ENCODE measurements around the gene ZFAND5.

Gene ZFAND5, protein sequence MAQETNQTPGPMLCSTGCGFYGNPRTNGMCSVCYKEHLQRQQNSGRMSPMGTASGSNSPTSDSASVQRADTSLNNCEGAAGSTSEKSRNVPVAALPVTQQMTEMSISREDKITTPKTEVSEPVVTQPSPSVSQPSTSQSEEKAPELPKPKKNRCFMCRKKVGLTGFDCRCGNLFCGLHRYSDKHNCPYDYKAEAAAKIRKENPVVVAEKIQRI

DNA sequence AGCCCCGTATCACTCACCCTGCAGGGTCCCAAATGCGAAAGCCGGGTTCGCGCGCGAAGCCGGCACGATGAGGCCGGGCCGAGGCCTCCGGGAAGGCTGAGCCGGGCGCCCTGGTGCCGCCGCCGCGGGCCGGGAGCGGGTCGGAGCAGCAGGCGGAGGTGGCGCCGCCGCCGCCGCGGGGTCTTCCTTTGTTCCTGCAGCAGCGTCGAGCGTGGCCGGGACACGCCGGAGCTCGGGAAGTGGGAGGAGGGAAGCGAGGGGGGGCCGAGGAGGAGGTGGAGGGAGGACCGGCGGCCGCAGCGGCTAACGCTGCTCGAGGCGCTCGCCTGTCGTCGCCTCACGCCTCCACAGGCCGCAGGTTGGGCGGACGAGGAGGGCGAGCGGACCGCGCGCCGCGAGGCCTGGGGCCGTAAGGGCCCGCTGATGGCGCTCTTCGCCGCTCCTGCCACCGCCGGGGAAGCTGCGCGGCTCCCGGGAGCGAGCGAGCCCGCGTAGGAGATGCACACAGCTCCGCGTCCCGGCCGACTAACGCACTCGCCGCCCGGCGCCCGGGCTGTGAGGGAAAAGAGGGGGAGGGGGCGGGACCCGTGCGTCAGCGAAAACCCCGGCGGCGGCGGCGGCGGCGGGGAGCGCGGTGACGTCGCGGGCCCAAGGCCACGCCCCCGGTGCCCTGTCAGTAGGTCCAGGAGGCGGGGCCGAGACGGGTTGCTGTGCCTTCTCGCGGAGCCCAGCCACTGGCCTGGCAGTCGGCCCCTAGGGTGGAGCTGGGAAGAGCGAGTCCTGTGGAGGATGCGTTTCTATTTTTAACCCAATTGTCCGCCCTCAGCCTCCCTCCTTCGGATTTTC is at the start of gene ZFAND5:
TSS of gene ZFAND5 (minus strand) at position 530 of the 846 bp plus-strand sequence. CDS start 4,430 bp downstream, outside the sequence.
- DNase-seq = peak; percentile 93

DNA sequence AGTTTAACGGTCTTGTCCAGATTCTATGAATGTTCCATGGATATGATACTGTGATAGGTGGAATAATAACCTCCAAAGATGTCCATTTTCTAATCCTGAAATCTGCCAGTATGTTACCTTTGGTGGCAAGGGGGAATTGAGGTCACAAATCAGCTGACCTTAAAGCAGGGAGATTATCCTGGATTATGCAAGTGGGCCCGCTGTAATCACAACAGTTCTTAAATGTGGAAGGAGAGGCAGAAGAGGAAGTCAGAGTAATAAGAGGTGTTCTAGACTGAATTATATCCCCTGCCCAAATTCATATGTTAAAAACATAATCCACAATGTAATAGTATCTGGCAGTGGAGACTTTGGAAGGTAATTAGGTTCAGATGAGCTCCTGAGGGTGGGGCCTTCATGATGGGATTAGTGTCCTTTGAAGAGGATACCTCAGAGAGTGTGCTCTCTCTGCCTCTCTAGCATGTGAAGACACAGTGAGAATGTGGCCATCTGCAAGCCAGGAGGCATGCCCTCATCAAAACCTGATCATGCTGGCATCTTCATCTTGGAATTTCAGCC is 47.6 kb upstream of the ZFAND5 start:
- no peak for DNase-seq

DNA sequence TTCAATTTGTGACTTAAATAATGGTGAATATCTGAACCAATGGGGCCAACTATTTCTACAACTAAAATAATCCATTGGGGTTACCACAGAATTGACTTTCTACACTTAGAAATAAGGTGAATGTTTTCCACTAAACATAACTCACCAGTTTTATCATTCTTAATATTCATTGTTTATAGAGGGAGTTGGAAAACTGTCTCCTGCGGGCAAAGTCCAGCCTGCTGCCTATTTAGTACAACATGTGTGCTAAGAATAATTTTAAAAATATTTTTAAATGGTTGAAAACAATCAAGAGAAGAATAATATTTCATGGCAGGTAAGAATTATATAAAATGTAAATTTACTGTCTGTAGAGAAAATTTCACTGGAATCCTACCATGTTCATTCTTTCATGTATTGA is 45.2 kb upstream of the ZFAND5 start:
- no peak for DNase-seq

DNA sequence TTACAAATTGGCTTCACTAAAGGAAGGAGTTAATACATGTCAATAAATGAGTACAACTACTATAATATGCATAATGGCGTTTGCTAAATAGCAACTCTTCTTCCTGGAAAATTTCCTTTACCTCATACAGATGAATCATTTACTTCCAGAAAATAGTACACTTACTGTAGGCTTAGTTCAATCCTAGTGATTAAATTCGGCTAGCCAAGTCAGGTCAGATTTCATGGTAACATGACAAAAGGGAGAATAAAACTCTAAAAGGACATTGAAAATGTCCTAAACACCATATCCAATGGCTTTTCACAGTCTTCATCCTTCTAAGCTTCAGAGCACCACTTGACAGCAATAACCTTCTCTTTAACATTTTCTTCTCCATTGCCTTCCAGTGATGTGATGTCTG is 42.1 kb upstream of the ZFAND5 start:
- DNase-seq = no peak

DNA sequence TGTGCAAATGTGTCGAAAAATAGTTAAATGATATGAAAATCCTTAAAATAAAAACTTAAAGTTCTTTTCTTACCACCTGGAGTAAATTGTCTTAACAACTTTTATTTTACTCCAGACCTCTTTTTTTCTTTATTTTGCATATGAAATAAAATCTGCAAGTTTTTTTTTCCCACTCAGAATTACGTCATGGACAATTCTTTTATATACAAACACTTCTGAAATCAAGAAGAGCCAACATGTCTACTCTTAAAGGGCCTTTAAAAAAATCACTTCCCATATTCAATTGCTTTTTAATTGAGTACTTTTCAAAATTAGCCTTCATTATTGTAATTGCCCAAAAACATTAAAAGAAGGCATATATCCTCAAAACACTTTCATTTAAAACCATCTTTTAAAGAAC is 37.7 kb upstream of the ZFAND5 start:
- DNase-seq = no peak

DNA sequence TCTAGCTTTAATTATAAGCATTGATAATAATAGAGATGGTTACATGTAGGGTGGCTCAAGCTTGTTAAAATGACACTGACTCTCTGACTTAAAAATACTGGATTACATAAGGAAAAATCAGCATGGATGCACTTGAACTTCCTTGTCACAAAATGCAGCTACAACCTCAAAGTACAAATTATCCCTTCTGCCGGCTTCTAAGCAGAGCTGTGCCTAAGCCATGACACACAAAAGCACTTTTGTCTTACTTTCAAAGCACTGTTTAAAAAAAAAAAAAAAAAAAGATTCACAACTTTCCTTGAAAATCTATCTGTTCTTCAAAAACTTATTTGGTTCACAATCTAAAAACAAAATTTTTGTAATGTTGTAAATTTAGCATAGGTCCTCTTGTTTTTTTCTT is 36.4 kb upstream of the ZFAND5 start:
- DNase-seq = no peak

DNA sequence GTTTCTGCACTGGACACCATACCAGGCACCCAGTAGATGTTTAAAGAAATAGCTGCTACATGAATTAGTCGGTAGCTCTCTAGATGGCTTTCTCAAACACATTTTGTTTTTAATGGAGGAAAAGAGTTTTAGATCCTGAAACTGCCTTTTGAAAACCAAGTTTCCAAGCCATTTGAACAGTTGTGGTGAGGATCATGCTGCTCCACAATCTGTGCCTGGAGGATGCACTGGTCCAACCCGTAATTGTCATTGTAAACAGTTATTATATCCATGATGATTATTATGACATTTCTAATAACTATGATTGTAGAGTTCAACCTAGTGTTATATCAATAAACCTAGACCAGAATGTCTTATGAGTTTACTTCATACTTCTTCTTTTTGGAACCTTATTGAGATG is 35.9 kb upstream of the ZFAND5 start:
- no peak for DNase-seq

DNA sequence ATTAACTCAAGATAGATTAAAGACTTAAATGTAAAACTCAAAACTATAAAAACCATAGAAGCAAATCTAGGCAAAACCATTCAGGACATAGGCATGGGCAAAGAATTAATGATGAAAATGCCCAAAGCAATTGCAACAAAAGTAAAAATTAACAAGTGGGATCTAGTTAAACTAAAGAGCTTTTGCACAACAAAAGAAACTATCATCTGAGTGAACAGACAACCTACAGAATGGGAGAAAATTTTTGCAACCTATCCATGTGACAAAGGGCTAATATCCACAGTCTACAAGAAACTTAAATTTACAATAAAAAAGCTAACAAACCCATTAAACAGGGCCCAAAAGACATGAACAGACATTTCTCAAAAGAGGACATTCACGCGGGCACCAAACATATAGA is 34.4 kb upstream of the ZFAND5 start:
- DNase-seq = no peak

DNA sequence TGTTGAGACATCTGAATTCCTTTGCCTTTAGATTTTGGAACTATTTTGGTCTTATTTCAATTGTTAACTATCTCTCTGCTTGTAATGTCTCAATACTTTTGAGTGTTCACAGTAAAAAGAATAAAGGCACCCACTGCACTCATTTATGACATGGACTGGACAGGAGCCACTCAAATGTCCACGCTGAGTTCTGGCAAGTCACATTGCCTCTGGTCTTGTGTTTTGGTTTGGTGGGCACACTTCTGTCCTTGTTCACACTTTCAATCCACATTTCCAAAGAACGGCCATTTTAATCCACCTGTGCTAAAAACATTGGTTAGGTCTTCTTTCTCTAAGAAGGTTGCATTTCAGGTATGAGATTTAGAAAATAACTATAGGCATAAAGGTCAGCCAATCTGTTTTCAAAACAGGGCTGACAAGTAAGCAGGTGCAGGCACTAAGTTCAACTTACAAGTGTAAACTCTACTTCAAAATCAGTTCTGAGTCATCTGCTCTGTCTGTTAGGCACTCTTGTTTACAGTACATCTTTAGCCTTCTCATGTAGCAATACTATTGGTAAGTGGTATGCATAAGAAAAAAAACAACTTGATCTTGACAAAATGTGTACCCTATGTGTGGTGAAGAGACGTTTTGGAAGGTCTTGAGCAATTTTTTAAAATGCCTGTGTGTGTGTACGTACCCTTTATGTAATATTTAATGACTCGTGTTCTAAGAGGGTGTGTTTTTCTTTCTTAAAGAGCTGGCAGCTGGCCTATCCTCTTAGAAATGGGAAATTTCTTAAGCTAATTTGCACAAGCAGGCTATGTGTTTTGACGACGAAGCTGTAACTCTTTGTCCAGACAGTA is 31.5 kb upstream of the ZFAND5 start:
- DNase-seq = no peak

DNA sequence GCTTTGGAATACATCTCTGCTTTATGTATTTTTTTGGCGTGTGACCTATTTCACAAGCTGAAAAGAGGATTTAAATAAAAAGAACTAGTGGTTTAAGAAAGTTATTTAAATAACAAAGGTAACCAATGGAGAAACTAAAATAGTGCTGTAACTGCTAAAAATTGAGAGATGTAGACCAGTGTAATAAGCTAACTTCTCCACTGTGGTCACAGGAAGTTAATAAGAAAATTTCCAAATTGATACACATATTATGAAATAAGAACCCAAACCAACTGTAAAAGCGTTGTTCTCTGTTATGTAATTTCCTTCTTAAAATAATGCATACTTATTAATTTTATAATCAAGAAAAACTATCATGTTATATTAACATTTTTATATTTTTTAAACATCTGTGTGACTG is 29.1 kb upstream of the ZFAND5 start:
- no peak for DNase-seq

DNA sequence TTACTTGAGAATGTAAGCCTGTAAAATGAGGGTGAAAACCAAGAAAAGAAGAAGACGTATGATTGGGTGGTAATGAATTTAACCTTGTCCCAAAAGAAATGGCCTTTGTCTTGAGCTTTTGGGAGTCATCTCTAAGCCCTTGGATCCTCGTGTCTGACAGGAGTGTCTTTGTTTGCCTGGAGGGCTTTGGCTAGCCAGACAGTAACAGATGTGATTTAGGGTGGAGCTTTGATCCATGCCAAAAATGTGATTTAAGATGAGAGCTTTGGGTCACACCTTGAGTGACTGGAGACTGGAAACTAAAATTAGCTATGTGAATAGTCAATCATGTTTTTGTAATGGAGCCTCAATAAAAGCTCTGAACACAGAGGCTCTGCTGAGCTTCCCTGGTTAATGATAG is 25.9 kb upstream of the ZFAND5 start:
- no peak for DNase-seq

DNA sequence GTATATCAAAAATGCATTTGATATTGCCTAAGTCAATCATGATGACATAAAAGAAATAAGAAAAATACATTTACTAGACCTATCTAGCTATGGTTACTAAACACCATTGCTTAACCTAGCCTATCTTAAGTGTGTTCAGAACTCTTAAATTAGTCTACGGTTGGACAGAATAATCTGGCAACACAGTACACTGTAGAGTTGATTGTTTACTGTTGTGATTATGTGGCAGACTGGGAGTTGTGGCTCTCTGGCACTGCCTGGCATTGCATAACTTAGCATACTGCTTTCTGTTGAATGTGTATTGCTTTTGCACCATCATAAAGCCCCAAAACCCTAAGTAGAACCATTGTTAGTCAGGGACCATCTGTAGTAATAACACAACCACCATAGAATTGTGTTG is 21.2 kb upstream of the ZFAND5 start:
- DNase-seq = no peak

DNA sequence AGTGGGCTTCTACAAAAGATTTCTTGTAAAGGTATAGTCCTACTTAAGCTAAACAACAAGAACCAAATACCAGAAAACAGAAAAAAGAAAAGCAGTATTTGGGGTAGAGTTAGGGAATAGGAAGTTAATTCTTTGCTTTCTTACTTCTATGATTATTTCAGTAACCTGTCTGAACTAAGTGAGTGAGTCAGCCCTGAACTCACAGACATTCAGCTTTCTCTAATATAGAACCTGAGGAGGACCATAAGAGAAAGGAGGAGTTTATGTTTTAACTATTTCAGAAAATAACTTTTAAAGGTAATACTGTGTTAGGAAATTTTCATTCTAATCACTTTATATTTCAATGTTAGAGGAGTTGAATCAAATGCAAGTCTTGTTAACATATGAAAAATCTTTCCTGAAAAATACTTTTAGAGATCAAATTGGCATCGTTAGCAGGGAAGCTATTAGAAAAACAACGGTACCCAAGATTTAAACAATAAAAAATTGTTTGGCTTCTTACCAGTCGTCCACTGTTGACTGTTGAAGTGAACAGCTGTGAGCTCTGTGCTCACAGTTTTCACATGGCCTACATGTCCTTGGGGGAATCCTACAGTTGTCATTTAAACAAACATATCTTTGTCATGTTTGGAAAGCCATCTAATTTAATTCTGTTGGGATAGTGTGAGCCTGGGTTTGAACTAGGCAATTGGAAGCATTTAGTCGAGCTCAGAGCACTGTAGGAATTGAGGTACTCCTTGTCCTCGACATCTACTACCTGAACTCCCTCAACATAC is 19.9 kb upstream of the ZFAND5 start:
- no peak for DNase-seq

DNA sequence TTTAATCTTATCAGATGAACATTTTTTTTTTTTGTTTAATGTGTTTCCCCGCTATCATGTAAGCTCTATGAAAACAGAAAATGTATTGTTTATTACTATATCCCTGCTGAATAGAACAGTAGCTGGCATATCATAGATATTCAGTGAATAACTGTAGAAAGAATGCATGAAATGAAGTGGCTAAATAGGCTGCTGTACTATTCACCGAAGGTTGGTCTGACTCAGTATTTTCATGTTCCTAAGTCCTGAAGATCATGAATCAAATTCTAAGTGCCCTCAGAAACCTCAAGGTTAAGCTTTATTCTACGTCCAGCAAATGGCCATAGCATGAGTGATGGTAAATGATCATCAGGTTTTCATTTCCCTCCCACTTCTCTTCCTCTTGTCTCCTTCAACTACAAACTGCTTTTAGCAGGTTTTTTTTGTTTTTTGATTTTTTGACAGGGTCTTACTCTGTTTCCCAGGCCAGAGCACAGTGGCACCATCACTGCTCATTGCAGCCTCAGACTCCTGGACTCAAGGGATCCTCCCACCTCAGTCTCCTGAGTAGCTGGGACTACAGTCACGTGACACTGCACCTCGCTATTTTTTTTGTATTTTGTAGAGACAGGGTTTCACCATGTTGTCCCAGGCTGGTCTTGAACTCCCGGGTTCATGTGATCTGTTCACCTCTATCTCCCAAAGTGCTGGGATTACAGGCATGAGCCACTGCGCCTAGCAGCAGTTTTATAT is 19.1 kb upstream of the ZFAND5 start:
- DNase-seq = no peak

DNA sequence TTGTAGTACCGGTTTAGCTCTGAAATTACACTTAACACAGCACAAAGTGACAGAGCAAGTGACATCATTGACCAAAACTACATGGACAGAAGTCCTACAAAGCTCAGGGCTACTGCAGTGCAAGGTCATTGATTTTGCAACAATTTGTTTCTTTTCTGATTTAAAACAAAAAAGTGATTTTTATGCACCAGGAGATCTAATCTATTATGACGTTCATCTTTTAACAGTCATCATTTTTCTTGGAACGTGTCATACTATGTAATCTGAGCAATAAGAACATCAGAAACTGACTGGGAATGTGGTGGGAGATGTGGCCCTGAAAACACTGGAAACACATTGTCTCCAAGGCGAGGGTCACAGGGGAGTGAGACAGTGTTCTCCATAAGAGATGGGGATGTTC is 17.4 kb upstream of the ZFAND5 start:
- no peak for DNase-seq

DNA sequence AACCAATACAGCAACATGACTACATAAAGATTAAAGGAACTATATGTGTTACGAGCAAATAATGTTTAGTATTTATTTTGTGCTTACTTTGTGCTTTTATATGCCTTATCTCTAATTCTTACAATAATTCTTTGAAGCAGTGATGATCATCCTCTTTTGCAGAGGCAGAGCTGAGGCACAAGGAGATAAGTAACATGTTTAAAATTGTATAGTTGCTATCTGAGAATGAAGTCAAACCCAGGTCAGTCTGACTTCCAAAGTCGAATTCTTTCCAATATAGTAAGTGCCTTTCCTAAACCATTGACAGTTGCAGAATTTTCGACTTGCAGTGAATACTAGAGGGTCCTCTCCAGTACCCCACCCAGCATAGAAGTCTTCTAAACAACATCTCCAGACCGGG is 12.0 kb upstream of the ZFAND5 start:
- DNase-seq = no peak

DNA sequence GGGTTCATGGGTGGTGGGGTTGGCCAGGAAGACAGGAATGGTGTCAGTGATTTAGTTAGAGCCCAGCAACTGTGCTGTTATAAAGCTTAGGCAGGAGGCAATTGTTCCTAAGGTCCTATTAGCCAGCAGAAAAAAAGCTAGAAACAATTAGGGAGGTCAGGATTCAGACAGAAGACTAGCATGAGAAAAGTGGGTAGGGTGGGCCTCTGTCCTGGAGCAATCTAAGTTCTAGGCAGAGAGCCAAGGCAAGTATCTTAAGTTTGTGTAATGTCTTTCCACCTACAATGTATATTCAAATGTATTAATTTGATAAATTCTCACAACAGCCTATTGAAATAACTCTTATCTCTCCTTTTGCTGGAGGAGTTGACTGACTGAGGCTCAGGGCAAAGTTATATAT is 6.1 kb upstream of the ZFAND5 start:
- no peak for DNase-seq

DNA sequence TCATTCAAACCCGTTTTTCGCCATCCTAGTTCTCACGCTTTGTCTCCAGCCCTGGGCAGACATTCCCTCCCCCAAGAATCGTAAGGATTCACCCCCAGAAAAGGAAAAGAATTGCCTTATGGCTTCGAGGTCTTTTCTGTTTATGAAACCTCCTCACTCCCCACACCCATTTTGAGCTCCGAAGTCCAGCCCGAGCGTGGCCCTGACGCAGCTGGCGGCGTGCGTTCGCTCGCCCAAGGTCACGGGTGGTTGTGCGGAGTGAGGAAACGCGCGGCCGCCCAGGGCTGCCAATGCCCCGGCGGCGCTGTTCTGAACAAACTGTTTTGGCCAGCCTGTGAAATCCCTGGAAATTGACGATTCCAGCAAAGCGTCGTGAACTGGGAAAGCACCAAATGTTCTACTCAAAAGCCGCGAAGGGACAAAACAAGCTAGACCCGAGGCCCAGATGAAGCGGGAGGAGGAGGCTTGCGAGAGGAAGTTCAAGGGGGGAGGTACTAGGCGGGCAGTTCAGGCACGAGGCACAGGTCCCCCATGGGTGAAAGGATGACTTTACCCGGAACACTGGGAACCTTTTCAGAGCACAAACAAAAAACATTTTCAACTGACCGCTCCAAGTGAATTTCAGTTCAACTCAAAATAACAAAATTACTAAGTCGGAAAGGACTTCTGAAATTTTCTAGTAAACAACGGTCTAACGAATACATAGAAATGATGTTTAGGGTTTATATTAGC is 683 bp upstream of the ZFAND5 start:
- DNase-seq = peak; percentile 11

DNA sequence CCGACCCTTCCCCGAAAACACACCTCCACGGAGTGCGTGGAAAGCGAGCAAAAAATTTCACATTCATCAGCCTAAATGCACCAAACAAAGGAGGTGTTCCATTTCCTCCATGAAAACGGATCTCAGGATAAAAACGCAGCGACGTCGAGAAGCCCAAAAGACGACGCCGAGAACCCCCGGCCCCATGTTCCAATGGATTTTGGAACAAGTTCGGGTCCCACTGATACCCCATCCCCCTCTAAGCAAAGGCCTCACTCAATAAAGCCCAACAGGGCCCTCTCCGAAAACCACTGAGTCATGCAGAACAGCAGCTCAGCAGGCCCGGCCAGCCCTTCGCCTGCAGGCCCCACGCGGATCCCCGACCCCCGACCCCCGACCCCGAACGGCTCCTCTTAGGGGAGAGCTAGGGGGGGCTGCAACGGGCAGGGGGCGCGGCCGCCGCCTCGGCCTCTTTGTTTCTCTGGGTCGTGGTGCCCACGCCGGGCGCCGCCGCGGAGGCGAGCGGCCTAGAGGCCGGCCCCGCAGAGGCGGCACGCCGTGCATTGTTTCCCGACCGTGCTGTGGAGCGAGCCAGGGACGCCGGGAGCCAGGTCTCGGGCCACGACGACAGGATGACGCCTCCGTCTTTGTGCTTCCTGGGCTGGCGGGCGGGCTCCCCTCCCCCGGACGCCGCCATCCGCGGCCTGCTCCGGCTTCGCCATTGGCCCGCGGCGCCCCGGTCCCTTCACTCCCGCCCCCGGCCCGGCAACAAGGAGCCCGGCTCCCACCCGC is 915 bp downstream of the ZFAND5 start:
- DNase-seq = no peak

DNA sequence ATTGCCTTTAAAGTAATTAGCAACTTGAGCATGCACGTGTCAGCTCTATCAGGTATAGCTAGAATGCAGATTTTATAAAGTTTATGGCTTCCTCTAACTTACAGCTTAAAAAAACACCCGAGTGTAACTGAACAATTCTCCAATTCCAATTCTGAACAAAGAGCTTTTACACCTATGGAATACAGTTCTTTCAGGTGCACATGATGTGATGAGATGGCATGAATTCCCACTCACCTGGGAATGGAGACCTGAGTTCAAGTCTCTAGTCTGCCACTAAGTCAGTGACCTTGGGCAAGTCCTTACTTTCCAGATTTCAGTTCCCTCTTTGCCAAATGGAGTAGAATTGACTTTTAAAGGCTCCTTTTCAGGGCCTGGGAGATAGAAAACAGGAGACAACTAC is 1.8 kb downstream of the ZFAND5 start:
- DNase-seq = no peak

All from NCI-H2081 treated with DMSO at 0.1 percent for 48 hours (cell line).